HG02885 (cell line): Measurements from ENCODE around the gene GH1.
"Not testable (repeated sequence)": the region's sequence is repeated elsewhere in the genome, so short reads cannot be mapped to it uniquely, and the experiment has no call there.

Experiments
- ATAC-seq: cut with Tn5 transposase; IDR thresholded peaks from one replicate; pipeline ENCODE4 v1.9.1; 2021; ENCODE audit warnings: mild to moderate bottlenecking; ENCODE audit not compliant: unreplicated experiment, poor library complexity

Gene GH1

GRCh38 chr17:63918789-63919305, at the start of gene GH1:
Gene GH1, minus strand, starts transcription at chr17:63918839. Its CDS starts 63 bp downstream, at chr17:63918776.
- not testable (repeated sequence) for ATAC-seq

GRCh38 chr17:63967953-63968352, 49.3 kb upstream of the GH1 start:
- no peak for ATAC-seq

GRCh38 chr17:63966646-63967264, 48.1 kb upstream of the GH1 start:
- ATAC-seq, result no peak

- no peak for ATAC-seq
These were observed 44.5 kb upstream of the GH1 start for GRCh38 chr17:63963123-63963522.

GRCh38 chr17:63962298-63962744, 43.7 kb upstream of the GH1 start:
- ATAC-seq, result no peak

GRCh38 chr17:63961355-63962212, 42.9 kb upstream of the GH1 start:
- no peak for ATAC-seq

- ATAC-seq, result no peak
These were observed 41.8 kb upstream of the GH1 start for GRCh38 chr17:63960430-63960829.

GRCh38 chr17:63960006-63960405, 41.4 kb upstream of the GH1 start:
- ATAC-seq, result no peak

GRCh38 chr17:63956296-63956920, 37.8 kb upstream of the GH1 start:
- ATAC-seq, result no peak

GRCh38 chr17:63955791-63956190, 37.2 kb upstream of the GH1 start:
- no peak for ATAC-seq

GRCh38 chr17:63955232-63955631, 36.6 kb upstream of the GH1 start:
- no peak for ATAC-seq

GRCh38 chr17:63954402-63955063, 35.9 kb upstream of the GH1 start:
- no peak for ATAC-seq

GRCh38 chr17:63950940-63951907, 32.6 kb upstream of the GH1 start:
- no peak for ATAC-seq

- no peak for ATAC-seq
These were observed 31.1 kb upstream of the GH1 start for GRCh38 chr17:63949576-63950250.

- ATAC-seq, result no peak
These were observed 29.9 kb upstream of the GH1 start for GRCh38 chr17:63948521-63948920.

GRCh38 chr17:63947711-63948330, 29.2 kb upstream of the GH1 start:
- no peak for ATAC-seq

GRCh38 chr17:63946440-63947363, 28.1 kb upstream of the GH1 start:
- ATAC-seq, result peak; percentile 71
